ENCODE data around the gene GAS7. TPM values are rescaled to one million over a fixed set of nuclear protein-coding genes. Genes with fewer than 3 reads are reported as not detected.
A peak's percentile ranks its signal among the peaks of the same experiment; 100 is the strongest.

GAS7 gene
- total and polyA plus RNA-seq, 10 of the 15 experiments (the other 5 are each of a cell fraction or from before 2014, with no cell fraction given): 2.3 to 53.4 (median 24.0) TPM

GRCh38 chr17:9924735-9925191, 273.6 kb downstream of the GAS7 start (continued):
- TF ChIP-seq RELB (IDR thresholded peaks at IDR 0.05; ENCODE audit: low read depth): no peak
- peak; percentile 46; the same call in 1 of the 2 replicates for TF ChIP-seq SPI1 (IDR thresholded peaks at IDR 0.05; ENCODE audit: borderline replicate concordance, insufficient read depth, low read depth, low read length)
- no peak for TF ChIP-seq E2F4 (IDR thresholded peaks at IDR 0.05; ENCODE audit: low read depth, low read length)
- TF ChIP-seq GABPA (IDR thresholded peaks at IDR 0.05; ENCODE audit: low read depth): no peak
- 0 out of 4 replicates have a peak, but pooled peaks have one; percentile 17 to 20 for TF ChIP-seq BHLHE40 (IDR thresholded peaks at IDR 0.05; ENCODE audit: borderline replicate concordance in 1 of 2, low read depth in 2 of 2, low read length in 1 of 2)
- peak; percentile 91 for TF ChIP-seq RAD21 (IDR thresholded peaks at IDR 0.05; ENCODE audit: insufficient read depth, low read depth, low read length)
- TF ChIP-seq CREB1 (IDR thresholded peaks at IDR 0.05; ENCODE audit: low read depth): no peak
- no peak for TF ChIP-seq STAT1 (conservative IDR thresholded peaks at IDR 0.05)
- TF ChIP-seq MYC (IDR thresholded peaks at IDR 0.05; ENCODE audit: insufficient read depth, insufficient read length, insufficient replicate concordance, low read length, severe bottlenecking): no peak
- no peak for TF ChIP-seq ZNF384 (IDR thresholded peaks at IDR 0.05; ENCODE audit: borderline replicate concordance, low read depth, low read length)
- peak; percentile 69; the same call in 1 of the 2 replicates for TF ChIP-seq RB1 (IDR thresholded peaks at IDR 0.05; ENCODE audit: borderline replicate concordance)
- peak; percentile 64; the same call in 1 of the 2 replicates for TF ChIP-seq STAT3 (IDR thresholded peaks at IDR 0.05; ENCODE audit: low read depth, low read length)
- no peak for TF ChIP-seq POLR2AphosphoS5 (IDR thresholded peaks at IDR 0.05; ENCODE audit: low read length)
- no peak for TF ChIP-seq ZNF217 (IDR thresholded peaks at IDR 0.05)
- TF ChIP-seq BRCA1 (IDR thresholded peaks at IDR 0.05; ENCODE audit: low read depth, low read length): no peak
- TF ChIP-seq POLR2A (IDR thresholded peaks at IDR 0.05; ENCODE audit: low read depth, low read length): no peak
- no peak for TF ChIP-seq CREM (IDR thresholded peaks at IDR 0.05; ENCODE audit: low read depth)
- peak; percentile 99 for TF ChIP-seq MEF2B (IDR thresholded peaks at IDR 0.05; ENCODE audit: partially characterized antibody, poor library complexity, severe bottlenecking)
